ENCODE measurements around the gene FILIP1L. TPM values are rescaled to one million over a fixed set of nuclear protein-coding genes. Genes with fewer than 3 reads are reported as not detected.

The FILIP1L gene
- total and polyA plus RNA-seq, 2 of the 13 experiments (the other 11 are each of a cell fraction or from before 2014, with no cell fraction given) = 8.1 to 187 TPM

- TF ChIP-seq, protein P1, sequence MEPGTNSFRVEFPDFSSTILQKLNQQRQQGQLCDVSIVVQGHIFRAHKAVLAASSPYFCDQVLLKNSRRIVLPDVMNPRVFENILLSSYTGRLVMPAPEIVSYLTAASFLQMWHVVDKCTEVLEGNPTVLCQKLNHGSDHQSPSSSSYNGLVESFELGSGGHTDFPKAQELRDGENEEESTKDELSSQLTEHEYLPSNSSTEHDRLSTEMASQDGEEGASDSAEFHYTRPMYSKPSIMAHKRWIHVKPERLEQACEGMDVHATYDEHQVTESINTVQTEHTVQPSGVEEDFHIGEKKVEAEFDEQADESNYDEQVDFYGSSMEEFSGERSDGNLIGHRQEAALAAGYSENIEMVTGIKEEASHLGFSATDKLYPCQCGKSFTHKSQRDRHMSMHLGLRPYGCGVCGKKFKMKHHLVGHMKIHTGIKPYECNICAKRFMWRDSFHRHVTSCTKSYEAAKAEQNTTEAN (CRISPR knock-in tag; conservative IDR thresholded peaks at IDR 0.05) = 0 out of 2 replicates have a peak, but pooled peaks have one; percentile 42
- TF ChIP-seq PBX3 (CRISPR knock-in tag; IDR thresholded peaks at IDR 0.05; ENCODE audit: borderline replicate concordance) (no peak), PITX1 (CRISPR knock-in tag; IDR thresholded peaks at IDR 0.05) (no peak), WIZ (CRISPR knock-in tag; IDR thresholded peaks at IDR 0.05) (no peak), RXRB (CRISPR knock-in tag; IDR thresholded peaks at IDR 0.05; ENCODE audit: borderline replicate concordance) (0 out of 2 replicates have a peak, but pooled peaks have one; percentile 28), GATAD2A (CRISPR knock-in tag; IDR thresholded peaks at IDR 0.05) (peak; percentile 96), MAFF (IDR thresholded peaks at IDR 0.05; ENCODE audit: low read depth, low read length) (no peak), ATRX (CRISPR knock-in tag; IDR thresholded peaks at IDR 0.05; ENCODE audit: borderline replicate concordance) (no peak), ZNF724P (CRISPR knock-in tag; IDR thresholded peaks at IDR 0.05; ENCODE audit: borderline replicate concordance) (no peak), KAT7 (CRISPR knock-in tag; IDR thresholded peaks at IDR 0.05; ENCODE audit: borderline replicate concordance) (no peak), SNAPC2 (CRISPR knock-in tag; IDR thresholded peaks at IDR 0.05) (no peak), ZFP62 (CRISPR knock-in tag; IDR thresholded peaks at IDR 0.05) (no peak), FOXP1 (IDR thresholded peaks at IDR 0.05) (peak; percentile 60), FOXP1 (CRISPR knock-in tag; IDR thresholded peaks at IDR 0.05) (peak; percentile 94), ZBTB42 (CRISPR knock-in tag; IDR thresholded peaks at IDR 0.05) (no peak), GABPB1 (CRISPR knock-in tag; IDR thresholded peaks at IDR 0.05) (no peak), PHF5A (CRISPR knock-in tag; IDR thresholded peaks at IDR 0.05; ENCODE audit: low read depth, unreplicated experiment) (no peak), ZBTB10 (CRISPR knock-in tag; IDR thresholded peaks at IDR 0.05; ENCODE audit: borderline replicate concordance) (no peak), ZNF546 (CRISPR knock-in tag; conservative IDR thresholded peaks at IDR 0.05) (no peak), ZNF644 (CRISPR knock-in tag; IDR thresholded peaks at IDR 0.05; ENCODE audit: low read depth) (peak; percentile 51; the same call in 1 of the 2 replicates), POLR2AphosphoS5 (IDR thresholded peaks at IDR 0.05; ENCODE audit: low read depth, low read length) (peak; percentile 22; the same call in 1 of the 2 replicates), ATF1 (CRISPR knock-in tag; IDR thresholded peaks at IDR 0.05) (peak; percentile 23; the same call in 1 of the 2 replicates)
- TF ChIP-seq, protein P2, sequence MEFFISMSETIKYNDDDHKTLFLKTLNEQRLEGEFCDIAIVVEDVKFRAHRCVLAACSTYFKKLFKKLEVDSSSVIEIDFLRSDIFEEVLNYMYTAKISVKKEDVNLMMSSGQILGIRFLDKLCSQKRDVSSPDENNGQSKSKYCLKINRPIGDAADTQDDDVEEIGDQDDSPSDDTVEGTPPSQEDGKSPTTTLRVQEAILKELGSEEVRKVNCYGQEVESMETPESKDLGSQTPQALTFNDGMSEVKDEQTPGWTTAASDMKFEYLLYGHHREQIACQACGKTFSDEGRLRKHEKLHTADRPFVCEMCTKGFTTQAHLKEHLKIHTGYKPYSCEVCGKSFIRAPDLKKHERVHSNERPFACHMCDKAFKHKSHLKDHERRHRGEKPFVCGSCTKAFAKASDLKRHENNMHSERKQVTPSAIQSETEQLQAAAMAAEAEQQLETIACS (CRISPR knock-in tag; IDR thresholded peaks at IDR 0.05) = no peak
Observed at GRCh38 chr3:99857278-99857677, 257.0 kb downstream of the FILIP1L start (continued).

Data from HepG2 (cell line).